IMR-90 (cell line): Measurements from ENCODE around the gene ASH1L.

ENCODE experiments used
- BHLHE40 ChIP-seq: fragments of 150-350 bp; IDR thresholded peaks from 2 replicates; pipeline ENCODE4 v1.6.1; 2016; ENCODE audit warnings: mild to moderate bottlenecking, low read depth, low read length
- CEBPB ChIP-seq: IDR thresholded peaks from 2 replicates; pipeline ENCODE4 v1.6.1; 2012; ENCODE audit warnings: low read depth, low read length, improper control_type of control experiment
- CTCF ChIP-seq: conservative IDR thresholded peaks from 2 replicates; pipeline ENCODE4 v1.5.1; 2012; ENCODE audit warnings: mild to moderate bottlenecking, low read depth, low read length, improper control_type of control experiment
- FOS ChIP-seq: fragments of 150-350 bp; IDR thresholded peaks from 2 replicates; pipeline ENCODE4 v1.6.1; 2016; ENCODE audit warnings: low read depth, low read length
- POLR2A ChIP-seq: IDR thresholded peaks from 2 replicates; pipeline ENCODE4 v1.6.1; 2012; ENCODE audit warnings: mild to moderate bottlenecking, low read depth, low read length
- RAD21 ChIP-seq: IDR thresholded peaks from 2 replicates; pipeline ENCODE4 v1.6.1; 2012; ENCODE audit warnings: low read length, improper control_type of control experiment
- RCOR1 ChIP-seq: IDR thresholded peaks from 2 replicates; pipeline ENCODE4 v1.6.1; 2012; ENCODE audit warnings: mild to moderate bottlenecking, low read length, improper control_type of control experiment; ENCODE audit not compliant: insufficient replicate concordance
- RFX5 ChIP-seq: IDR thresholded peaks from 2 replicates; pipeline ENCODE4 v1.8.0; 2012; ENCODE audit warnings: low read depth, mild to moderate bottlenecking, low read length, moderate library complexity
- SMC3 ChIP-seq: fragments of 150-350 bp; IDR thresholded peaks from 2 replicates; pipeline ENCODE4 v1.6.1; 2016; ENCODE audit warnings: low read depth, mild to moderate bottlenecking, antibody characterized with exemption, low read length, moderate library complexity

- TF ChIP-seq CEBPB = no peak
- no peak for TF ChIP-seq RAD21
- TF ChIP-seq CTCF = no peak
- TF ChIP-seq RCOR1 = no peak
- no peak for TF ChIP-seq RFX5
- TF ChIP-seq SMC3 = no peak
- no peak for TF ChIP-seq POLR2A
- no peak for TF ChIP-seq FOS
- TF ChIP-seq BHLHE40 = no peak
These were observed 141.8 kb downstream of the ASH1L start for GRCh38 chr1:155420788-155421187.
